IPS-NIHi11 (cell line): ENCODE results near the gene NTN1.

Source experiments
- DNase-seq: peaks from one replicate; pipeline ENCODE4 v3.0.0; 2012; ENCODE audit warnings: mixed read lengths, low spot score

The NTN1 gene

GRCh38 chr17:9217151-9218056 lies 196.1 kb downstream of the NTN1 start:
- no peak for DNase-seq

DNA sequence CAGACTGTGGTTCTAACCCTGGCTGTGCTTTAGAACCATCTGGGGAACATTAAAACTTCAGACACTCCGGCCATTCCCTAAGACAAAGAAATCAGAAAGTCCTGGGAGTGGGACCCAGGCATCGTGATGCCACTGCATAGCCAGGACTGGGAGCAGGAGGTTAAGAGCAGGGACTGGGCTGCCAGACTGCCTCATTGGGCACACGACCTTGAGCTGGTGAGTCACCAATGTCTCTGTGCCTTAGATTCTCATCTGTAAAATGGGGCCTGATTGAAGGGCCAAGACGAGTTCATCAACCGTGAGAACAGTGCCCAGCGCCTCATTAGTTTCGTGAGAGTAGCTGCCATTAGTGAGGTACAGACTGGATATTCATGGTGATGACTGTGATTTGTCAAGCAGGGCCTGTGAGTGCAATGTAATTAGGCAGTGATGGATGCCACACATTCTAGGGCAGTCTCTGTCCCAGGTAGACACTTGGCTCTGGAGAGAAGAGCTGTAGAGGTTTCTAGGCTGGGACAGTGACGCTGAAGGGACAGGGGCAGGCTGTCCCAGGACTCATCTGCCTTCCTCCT lies 196.8 kb downstream of the NTN1 start:
- DNase-seq = no peak

DNA sequence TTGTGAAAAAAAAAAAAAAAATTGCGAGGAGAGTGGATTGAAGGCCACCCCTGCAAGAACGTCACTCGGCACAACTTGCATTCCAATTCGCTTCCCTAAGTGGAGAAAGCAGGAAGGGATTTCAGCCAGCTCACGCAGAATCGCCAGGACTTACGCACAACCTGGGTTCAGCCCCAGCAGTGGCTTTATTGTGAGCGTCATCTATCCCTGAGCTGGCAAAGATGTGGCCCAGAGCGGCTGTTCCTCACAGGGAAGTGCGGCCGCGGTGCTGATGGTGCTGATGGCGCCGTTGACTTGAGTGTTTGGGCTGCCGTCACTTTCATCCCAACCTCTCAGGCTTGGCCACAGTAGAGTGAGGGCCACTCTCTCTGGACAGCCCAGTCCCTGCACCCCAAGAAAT lies 197.6 kb downstream of the NTN1 start:
- no peak for DNase-seq

- DNase-seq = no peak
Measured at GRCh38 chr17:9219631-9220397, 198.5 kb downstream of the NTN1 start.

GRCh38 chr17:9220398-9221146 lies 199.3 kb downstream of the NTN1 start:
- DNase-seq = no peak

GRCh38 chr17:9221147-9221921 lies 200.0 kb downstream of the NTN1 start:
- DNase-seq = no peak

DNA sequence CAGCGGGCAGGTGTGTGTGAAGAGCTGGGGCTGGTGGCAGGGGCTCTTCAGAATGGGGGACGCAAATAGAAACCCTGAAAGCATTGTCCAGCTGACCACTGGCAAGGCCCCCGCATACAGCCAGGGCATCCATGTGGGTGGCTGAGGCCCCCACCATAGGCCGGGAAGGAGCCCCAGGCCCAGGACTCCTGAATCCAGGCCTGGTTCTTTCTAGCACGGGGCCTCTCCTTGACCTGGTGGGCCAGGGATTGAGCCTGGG lies 200.5 kb downstream of the NTN1 start:
- no peak for DNase-seq

GRCh38 chr17:9223531-9223930 lies 202.2 kb downstream of the NTN1 start:
- no peak for DNase-seq

DNA sequence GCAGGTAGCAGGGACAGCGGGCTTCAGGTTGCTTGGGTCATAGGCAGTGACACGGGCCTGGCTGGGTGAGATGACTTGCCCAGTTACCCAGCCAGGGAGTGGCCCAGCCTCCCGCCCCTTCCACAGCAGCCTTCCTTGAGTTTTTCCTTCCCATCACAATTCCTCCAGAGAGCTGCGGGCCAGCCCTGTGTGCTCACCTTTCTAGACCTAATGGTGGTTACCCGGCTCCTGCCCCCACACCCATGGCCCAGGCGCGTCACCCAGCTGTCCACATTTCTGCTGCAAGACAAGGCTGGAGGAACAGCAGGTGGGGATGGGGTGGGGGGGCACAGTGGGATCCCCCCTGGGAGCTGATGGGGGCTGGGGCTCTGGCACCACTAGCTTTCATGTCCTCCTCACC lies 203.2 kb downstream of the NTN1 start:
- no peak for DNase-seq

DNA sequence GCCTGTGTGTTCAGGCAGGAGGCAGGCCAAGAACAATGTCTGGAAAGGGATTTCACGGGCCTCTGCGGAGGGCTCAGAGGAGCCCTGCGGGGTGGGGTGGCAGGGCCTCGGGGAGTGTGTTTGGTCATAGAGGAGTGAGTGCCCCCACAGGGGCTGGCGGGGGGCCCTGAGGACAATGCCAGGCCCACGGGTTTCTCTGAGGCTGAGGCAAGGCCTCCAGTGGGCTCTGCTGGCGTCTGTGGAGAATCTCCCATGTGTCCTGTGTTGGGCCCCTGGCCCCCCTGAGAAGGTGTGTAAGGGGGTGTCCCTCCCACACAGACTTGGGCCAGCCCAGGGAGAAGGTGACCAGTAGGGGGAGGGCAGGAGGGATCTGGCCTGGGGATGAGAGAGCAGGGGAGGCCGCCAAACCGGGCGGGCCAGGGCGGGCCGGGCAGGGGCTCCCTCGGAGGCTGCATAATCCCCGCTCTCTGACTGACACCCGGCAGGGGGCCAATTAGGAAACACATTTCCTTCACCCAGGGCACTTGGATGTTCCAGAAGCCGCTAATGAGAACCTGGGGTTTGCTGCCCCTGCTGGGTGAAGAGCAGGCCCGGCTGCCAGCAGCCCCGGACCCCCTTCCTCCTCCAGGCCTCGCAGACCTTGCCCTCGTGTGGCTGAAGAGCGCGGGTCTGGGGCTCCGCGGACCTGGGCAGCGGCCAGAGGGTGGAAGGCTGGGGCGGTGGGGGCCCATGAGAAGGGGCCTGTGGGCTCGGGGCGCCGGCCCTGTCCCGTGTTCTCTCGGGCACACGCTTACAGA lies 204.2 kb downstream of the NTN1 start:
- DNase-seq = peak; percentile 78

DNA sequence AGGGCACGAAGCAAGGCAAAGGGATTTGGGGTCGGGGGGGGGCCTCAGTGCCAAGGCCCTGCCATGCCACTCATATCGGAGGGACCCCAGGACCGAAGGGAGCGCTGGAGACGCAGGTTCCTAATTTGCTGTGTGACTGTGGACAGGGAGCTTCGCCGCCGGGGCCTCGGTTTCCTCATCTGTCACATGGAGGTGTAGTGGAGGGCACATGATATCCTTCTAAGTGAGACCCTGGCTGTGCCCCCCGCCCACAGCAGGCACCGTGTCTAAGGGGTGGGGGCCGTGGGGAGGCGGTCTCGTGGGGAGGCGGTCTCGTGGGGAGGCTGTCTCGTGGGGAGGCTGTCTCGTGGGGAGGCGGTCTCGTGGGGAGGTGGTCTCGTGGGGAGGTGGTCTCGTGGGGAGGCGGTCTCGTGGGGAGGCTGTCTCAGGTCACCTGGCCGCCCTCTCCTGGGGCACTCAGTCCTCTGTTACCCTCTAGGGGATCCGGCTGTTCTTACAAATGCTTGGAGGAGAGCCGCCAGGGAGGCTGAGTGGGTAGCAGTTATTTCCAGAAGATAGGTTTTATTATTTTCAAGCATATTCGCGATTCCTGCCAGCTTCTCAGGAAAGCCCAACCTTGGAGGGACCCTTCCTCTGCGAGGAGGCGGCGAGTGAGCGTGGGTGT lies 205.0 kb downstream of the NTN1 start:
- DNase-seq = no peak

DNA sequence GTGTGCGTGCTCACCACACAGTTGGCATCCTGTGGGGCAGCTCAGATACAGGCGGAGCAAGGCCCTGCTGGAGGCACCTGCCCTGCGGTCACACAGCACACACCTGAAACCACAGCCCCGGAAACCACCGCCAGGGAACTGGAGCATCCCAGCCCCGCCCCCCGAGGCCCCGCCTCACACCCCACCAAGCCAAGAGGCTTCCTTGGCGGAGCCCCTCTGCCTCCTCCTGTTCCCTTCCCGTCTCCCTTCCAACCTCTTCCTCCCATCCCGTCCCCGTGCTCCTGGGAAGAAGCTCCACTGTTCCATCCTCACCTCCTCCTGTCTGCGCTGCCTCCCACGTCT lies 205.5 kb downstream of the NTN1 start:
- peak; percentile 55 for DNase-seq

GRCh38 chr17:9227819-9228407 lies 206.6 kb downstream of the NTN1 start:
- DNase-seq = no peak

DNA sequence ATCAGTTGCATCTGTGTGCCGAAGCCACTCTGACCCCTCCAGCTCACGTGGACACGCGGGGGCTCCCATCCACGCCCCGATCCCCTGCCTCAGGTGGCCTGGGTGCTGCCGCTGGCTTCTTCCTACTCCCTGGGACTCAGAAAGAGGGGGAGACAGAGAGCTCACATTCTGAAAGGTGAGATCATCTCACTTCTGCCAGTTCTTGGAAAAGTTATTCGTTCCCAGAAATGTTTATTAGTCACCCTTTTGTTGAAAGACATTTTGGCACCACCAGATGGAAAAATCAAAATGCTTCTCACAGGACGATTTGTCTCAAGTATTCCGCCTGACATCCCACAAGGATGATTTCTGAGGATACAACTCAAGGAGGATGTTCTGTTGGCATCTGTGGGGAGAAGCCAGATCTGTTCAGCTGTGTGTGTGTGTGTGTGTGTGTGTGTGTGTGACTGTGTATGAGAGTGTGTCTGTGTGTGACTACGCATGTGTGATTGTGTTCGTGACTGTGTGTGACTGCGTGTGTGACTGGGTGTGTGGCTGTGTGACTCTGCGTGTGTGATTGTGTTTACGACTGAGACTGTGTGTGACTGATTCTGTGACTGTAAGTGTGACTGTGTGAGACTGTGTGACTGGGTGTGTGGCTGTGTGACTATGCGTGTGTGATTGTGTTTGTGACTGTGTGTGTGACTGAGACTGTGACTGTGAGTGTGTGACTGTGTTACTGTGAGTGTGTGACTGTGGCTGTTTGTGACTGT lies 207.3 kb downstream of the NTN1 start:
- DNase-seq = no peak

- DNase-seq = no peak
Measured at GRCh38 chr17:9229160-9229825, 208.0 kb downstream of the NTN1 start.

DNA sequence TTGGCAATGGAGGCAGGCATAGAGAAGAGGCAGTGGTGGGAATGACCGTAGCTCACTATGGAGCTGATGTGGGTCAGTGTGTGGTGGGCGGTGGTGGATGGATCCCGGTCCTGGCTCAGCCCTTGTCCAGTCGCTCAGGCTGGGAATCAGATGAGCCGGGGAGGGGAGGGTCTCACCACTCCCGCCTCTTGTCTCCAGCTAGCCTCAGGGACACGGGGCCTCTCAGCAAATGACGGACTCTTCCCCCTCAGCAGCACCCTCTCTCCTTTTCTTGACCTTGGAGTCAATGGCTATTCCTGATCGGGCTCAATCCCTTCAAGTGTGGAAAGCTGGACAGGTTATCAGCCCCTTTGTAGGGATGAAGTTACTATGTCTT lies 208.5 kb downstream of the NTN1 start:
- DNase-seq = no peak

- DNase-seq = no peak
Measured at GRCh38 chr17:9230346-9230745, 209.0 kb downstream of the NTN1 start.

- DNase-seq = no peak
Measured at GRCh38 chr17:9230861-9231260, 209.6 kb downstream of the NTN1 start.
